ENCODE data around the gene TXNDC17. TPM values are rescaled to one million over a fixed set of nuclear protein-coding genes. Genes with fewer than 3 reads are reported as not detected.

The TXNDC17 gene
- total and polyA plus RNA-seq, 2 of the 13 experiments (the other 11 are each of a cell fraction or from before 2014, with no cell fraction given): 188 to 266 TPM

DNA sequence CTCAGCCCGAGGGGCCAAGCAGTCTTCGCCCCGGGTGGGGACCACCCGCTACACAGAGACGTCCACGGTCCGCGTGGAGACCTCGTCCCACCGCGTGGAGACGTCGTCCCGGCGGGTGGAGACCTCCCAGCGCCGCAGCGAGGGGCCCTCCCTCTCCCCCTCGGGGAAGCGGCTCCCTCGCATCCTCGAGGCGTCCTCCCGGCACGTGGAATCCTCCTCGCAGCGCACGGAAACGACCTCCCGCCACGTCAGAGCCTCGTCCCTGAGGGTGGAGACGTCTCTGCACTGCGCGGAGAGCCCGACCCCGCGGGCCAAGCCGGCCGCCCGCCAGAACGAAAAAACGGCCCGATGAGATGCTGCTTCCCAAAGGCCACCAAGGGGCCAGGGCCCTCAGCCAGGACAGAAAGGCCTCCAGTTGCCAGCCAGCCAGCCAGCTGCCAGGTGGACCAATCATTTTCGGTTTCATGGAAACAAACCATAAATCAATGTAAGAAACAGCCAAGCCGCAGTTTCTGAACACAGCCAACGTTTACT is 11.1 kb downstream of the TXNDC17 start (continued):
- TF ChIP-seq ZNF142 (CRISPR knock-in tag; IDR thresholded peaks at IDR 0.05) (peak; percentile 95), ZBTB43 (CRISPR knock-in tag; conservative IDR thresholded peaks at IDR 0.05) (peak; percentile 73), ZFYVE20 (CRISPR knock-in tag; IDR thresholded peaks at IDR 0.05; ENCODE audit: borderline replicate concordance, low read depth) (peak; percentile 98), MXI1 (IDR thresholded peaks at IDR 0.05; ENCODE audit: borderline replicate concordance, low read depth, low read length) (no peak), RAD51 (IDR thresholded peaks at IDR 0.05; ENCODE audit: borderline replicate concordance) (no peak), FLYWCH1 (CRISPR knock-in tag; IDR thresholded peaks at IDR 0.05) (peak; percentile 94; the same call in 1 of the 2 replicates), HOXA5 (CRISPR knock-in tag; IDR thresholded peaks at IDR 0.05) (0 out of 2 replicates have a peak, but pooled peaks have one; percentile 65), GATAD1 (CRISPR knock-in tag; IDR thresholded peaks at IDR 0.05) (no peak), ZNF34 (CRISPR knock-in tag; IDR thresholded peaks at IDR 0.05; ENCODE audit: borderline replicate concordance) (no peak), JUNB (CRISPR knock-in tag; IDR thresholded peaks at IDR 0.05; ENCODE audit: borderline replicate concordance) (peak; percentile 91), JUND (CRISPR knock-in tag; IDR thresholded peaks at IDR 0.05) (peak; percentile 74)
- TF ChIP-seq, protein P1, sequence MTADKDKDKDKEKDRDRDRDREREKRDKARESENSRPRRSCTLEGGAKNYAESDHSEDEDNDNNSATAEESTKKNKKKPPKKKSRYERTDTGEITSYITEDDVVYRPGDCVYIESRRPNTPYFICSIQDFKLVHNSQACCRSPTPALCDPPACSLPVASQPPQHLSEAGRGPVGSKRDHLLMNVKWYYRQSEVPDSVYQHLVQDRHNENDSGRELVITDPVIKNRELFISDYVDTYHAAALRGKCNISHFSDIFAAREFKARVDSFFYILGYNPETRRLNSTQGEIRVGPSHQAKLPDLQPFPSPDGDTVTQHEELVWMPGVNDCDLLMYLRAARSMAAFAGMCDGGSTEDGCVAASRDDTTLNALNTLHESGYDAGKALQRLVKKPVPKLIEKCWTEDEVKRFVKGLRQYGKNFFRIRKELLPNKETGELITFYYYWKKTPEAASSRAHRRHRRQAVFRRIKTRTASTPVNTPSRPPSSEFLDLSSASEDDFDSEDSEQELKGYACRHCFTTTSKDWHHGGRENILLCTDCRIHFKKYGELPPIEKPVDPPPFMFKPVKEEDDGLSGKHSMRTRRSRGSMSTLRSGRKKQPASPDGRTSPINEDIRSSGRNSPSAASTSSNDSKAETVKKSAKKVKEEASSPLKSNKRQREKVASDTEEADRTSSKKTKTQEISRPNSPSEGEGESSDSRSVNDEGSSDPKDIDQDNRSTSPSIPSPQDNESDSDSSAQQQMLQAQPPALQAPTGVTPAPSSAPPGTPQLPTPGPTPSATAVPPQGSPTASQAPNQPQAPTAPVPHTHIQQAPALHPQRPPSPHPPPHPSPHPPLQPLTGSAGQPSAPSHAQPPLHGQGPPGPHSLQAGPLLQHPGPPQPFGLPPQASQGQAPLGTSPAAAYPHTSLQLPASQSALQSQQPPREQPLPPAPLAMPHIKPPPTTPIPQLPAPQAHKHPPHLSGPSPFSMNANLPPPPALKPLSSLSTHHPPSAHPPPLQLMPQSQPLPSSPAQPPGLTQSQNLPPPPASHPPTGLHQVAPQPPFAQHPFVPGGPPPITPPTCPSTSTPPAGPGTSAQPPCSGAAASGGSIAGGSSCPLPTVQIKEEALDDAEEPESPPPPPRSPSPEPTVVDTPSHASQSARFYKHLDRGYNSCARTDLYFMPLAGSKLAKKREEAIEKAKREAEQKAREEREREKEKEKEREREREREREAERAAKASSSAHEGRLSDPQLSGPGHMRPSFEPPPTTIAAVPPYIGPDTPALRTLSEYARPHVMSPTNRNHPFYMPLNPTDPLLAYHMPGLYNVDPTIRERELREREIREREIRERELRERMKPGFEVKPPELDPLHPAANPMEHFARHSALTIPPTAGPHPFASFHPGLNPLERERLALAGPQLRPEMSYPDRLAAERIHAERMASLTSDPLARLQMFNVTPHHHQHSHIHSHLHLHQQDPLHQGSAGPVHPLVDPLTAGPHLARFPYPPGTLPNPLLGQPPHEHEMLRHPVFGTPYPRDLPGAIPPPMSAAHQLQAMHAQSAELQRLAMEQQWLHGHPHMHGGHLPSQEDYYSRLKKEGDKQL (CRISPR knock-in tag; IDR thresholded peaks at IDR 0.05; ENCODE audit: low read depth): no peak
- TF ChIP-seq, protein P2, sequence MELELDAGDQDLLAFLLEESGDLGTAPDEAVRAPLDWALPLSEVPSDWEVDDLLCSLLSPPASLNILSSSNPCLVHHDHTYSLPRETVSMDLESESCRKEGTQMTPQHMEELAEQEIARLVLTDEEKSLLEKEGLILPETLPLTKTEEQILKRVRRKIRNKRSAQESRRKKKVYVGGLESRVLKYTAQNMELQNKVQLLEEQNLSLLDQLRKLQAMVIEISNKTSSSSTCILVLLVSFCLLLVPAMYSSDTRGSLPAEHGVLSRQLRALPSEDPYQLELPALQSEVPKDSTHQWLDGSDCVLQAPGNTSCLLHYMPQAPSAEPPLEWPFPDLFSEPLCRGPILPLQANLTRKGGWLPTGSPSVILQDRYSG (CRISPR knock-in tag; IDR thresholded peaks at IDR 0.05): peak; percentile 94
- TF ChIP-seq, protein P3, sequence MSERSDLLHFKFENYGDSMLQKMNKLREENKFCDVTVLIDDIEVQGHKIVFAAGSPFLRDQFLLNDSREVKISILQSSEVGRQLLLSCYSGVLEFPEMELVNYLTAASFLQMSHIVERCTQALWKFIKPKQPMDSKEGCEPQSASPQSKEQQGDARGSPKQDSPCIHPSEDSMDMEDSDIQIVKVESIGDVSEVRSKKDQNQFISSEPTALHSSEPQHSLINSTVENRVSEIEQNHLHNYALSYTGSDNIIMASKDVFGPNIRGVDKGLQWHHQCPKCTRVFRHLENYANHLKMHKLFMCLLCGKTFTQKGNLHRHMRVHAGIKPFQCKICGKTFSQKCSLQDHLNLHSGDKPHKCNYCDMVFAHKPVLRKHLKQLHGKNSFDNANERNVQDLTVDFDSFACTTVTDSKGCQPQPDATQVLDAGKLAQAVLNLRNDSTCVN (CRISPR knock-in tag; IDR thresholded peaks at IDR 0.05; ENCODE audit: borderline replicate concordance): peak; percentile 91

All from HepG2 (cell line).